NCI-H146 treated with DMSO at 0.1 percent for 48 hours (cell line): ENCODE data around the gene MESD.

Source experiments
- DNase-seq: peaks from one replicate; lab custom pipeline; 2025; ENCODE audit not compliant: unreplicated experiment; lab: John Stamatoyannopoulos, UW

MESD gene

GRCh38 chr15:80940331-80940730 lies 49.3 kb downstream of the MESD start:
- DNase-seq: no peak

- no peak for DNase-seq
These were observed 50.4 kb downstream of the MESD start for GRCh38 chr15:80939216-80939615.

- no peak for DNase-seq
These were observed 51.9 kb downstream of the MESD start for GRCh38 chr15:80937718-80938117.

GRCh38 chr15:80936288-80937078 lies 53.1 kb downstream of the MESD start:
- DNase-seq: no peak

GRCh38 chr15:80934761-80935221 lies 54.8 kb downstream of the MESD start:
- no peak for DNase-seq

- no peak for DNase-seq
These were observed 56.6 kb downstream of the MESD start for GRCh38 chr15:80932989-80933388.

- DNase-seq: no peak
These were observed 57.2 kb downstream of the MESD start for GRCh38 chr15:80932513-80932815.

- DNase-seq: no peak
These were observed 57.7 kb downstream of the MESD start for GRCh38 chr15:80931721-80932512.

GRCh38 chr15:80931191-80931590 lies 58.4 kb downstream of the MESD start:
- DNase-seq: no peak

- no peak for DNase-seq
These were observed 59.9 kb downstream of the MESD start for GRCh38 chr15:80929689-80930088.

- no peak for DNase-seq
These were observed 60.4 kb downstream of the MESD start for GRCh38 chr15:80929225-80929624.

- no peak for DNase-seq
These were observed 63.5 kb downstream of the MESD start for GRCh38 chr15:80926126-80926525.

GRCh38 chr15:80925597-80926059 lies 64.0 kb downstream of the MESD start:
- DNase-seq: no peak

- no peak for DNase-seq
These were observed 65.3 kb downstream of the MESD start for GRCh38 chr15:80924278-80924677.

GRCh38 chr15:80923668-80924067 lies 66.0 kb downstream of the MESD start:
- no peak for DNase-seq

- DNase-seq: no peak
These were observed 67.7 kb downstream of the MESD start for GRCh38 chr15:80921736-80922410.

GRCh38 chr15:80920271-80920699 lies 69.3 kb downstream of the MESD start:
- DNase-seq: no peak

GRCh38 chr15:80918196-80918783 lies 71.3 kb downstream of the MESD start:
- no peak for DNase-seq

GRCh38 chr15:80916056-80916455 lies 73.6 kb downstream of the MESD start:
- DNase-seq: no peak

- no peak for DNase-seq
These were observed 74.1 kb downstream of the MESD start for GRCh38 chr15:80915472-80915871.

- no peak for DNase-seq
These were observed 76.1 kb downstream of the MESD start for GRCh38 chr15:80913541-80913940.
